Thymus (tissue), 11 donors: ENCODE measurements around the gene SLC2A14. TPM values are rescaled to one million over a fixed set of nuclear protein-coding genes. Genes with fewer than 3 reads are reported as not detected.
"Not testable (repeated sequence)": the region's sequence is repeated elsewhere in the genome, so short reads cannot be mapped to it uniquely, and the experiment has no call there.

Experiments
- DNase-seq, 9 donors: peaks; one replicate each; pipeline ENCODE4 v3.0.0-alpha.2; 2013; ENCODE audit warnings: low spot score in 9 of 9, low read depth in 6 of 9, missing footprints in 1 of 9
- H3K27ac ChIP-seq, 2 donors: one replicate each; pipeline ENCODE4 v1.5.1; 2013; ENCODE audit warnings: control low read depth in 1 of 2, low read depth in 1 of 2, low read length in 1 of 2, mild to moderate bottlenecking in 1 of 2, moderate library complexity in 1 of 2
- H3K27me3 ChIP-seq, 2 donors: one replicate each; pipeline ENCODE4 v1.5.1; 2013; ENCODE audit warnings: low read length in 1 of 2; ENCODE audit not compliant: control insufficient read depth in 2 of 2, insufficient read depth in 1 of 2
- H3K36me3 ChIP-seq, 2 donors: one replicate each; pipeline ENCODE4 v1.5.1; 2013; ENCODE audit warnings: low read length in 1 of 2, mild to moderate bottlenecking in 1 of 2, moderate library complexity in 1 of 2; ENCODE audit not compliant: control insufficient read depth in 2 of 2, insufficient read depth in 2 of 2
- H3K4me1 ChIP-seq, 2 donors: one replicate each; pipeline ENCODE4 v1.5.1; 2013; ENCODE audit warnings: low read length in 2 of 2; ENCODE audit not compliant: control insufficient read depth in 2 of 2, insufficient read depth in 2 of 2
- H3K4me3 ChIP-seq, 2 donors: one replicate each; pipeline ENCODE4 v1.5.1; 2013; ENCODE audit warnings: low read length in 2 of 2, control low read depth in 1 of 2, mild to moderate bottlenecking in 1 of 2
- H3K9me3 ChIP-seq, 2 donors: one replicate each; pipeline ENCODE4 v1.5.1; 2013; ENCODE audit warnings: low read length in 1 of 2, mild to moderate bottlenecking in 1 of 2; ENCODE audit not compliant: control insufficient read depth in 2 of 2, insufficient read depth in 1 of 2
- WGBS: extraction: QIAGEN DNeasy Blood & Tissue Kit; methylation state at CpG from one replicate; pipeline ENCODE4 v1.1.7; 2013; 5-methylcytosine and 5-hydroxymethylcytosine counted together
- polyA plus RNA-seq: library from polyadenylated mRNA; stranded (reverse); fragments of 200-250 nt; gene quantifications from one replicate; pipeline ENCODE4 v1.2.3, GENCODE V29; 2013
- total RNA-seq: library from RNA; stranded (reverse); fragments of 120-200 nt; gene quantifications from one replicate; pipeline ENCODE4 v1.2.4, GENCODE V29; 2013
- donor health status: healthy.

SLC2A14 gene
- total and polyA plus RNA-seq, 2 donors = 0.07 to 0.19 TPM

DNA sequence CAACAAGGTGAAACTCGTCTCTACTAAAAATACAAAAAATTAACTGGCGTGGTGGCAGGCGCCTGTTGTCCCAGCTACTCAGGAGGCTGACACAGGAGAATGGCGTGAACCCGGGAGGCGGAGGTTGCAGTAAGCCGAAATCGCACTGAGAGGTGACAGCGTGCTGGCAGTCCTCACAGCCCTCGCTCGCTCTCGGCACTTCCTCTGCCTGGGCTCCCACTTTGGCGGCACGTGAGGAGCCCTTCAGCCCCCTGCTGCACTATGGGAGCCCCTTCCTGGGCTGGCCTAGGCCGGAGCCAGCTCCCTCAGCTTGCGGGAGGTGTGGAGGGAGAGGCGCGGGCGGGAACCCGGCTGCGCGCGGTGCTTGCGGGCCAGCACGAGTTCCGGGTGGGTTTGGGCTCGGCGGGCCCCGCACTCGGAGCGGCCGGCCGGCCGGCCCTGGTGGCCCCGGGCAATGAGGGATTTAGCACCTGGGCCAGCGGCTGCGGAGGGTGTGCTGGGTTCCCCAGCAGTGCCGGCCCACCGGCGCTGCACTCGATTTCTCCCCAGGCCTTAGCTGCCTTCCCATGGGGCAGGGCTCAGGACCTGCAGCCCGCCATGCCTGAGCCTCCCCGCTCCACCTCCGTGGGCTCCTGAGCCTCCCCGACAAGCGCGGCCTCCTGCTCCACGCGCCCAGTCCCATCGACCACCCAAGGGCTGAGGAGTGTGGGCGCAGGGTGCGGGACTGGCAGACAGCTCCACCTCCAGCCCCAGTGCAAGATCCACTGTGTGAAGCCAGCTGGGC is 8.4 kb upstream of the SLC2A14 start:
- H3K4me1 ChIP-seq, H3K36me3 ChIP-seq, H3K27me3 ChIP-seq, H3K4me3 ChIP-seq, DNase-seq, H3K9me3 ChIP-seq, H3K27ac ChIP-seq: not testable (repeated sequence)
- 95% methylated on average over 52 of the region's 52 CpGs for WGBS

DNA sequence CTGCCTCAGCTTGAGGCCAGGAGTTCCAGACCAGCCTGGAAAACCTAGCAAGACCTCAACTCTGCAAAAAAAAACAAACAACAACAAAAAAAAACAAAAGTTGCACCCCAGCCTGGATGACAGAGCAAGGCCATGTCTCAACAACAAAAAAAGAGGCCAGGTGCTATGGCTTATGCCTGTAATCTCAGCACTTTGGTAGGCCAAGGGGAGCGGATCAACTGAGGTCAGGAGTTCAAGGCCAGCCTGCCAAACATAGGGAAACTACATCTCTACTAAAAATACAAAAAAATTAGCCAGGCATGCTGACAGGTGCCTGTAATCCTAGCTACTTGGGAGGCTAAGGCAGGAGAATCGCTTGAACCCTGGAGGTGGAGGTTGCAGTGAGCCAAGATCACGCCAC is 6.5 kb upstream of the SLC2A14 start:
- Histone ChIP-seq H3K4me3 (no peak overlapping the region), H3K4me1 (no peaks in the 10 kb centered on the region), H3K36me3 (no peaks in the 10 kb centered on the region), H3K27ac (no peak overlapping the region), H3K27me3 (peaks cover 0 to 1% of the 10 kb centered on the region in 2 donors), H3K9me3 (no peaks in the 10 kb centered on the region)
- WGBS = 98% methylated on average over 3 of the region's 3 CpGs
- DNase-seq = no peak

DNA sequence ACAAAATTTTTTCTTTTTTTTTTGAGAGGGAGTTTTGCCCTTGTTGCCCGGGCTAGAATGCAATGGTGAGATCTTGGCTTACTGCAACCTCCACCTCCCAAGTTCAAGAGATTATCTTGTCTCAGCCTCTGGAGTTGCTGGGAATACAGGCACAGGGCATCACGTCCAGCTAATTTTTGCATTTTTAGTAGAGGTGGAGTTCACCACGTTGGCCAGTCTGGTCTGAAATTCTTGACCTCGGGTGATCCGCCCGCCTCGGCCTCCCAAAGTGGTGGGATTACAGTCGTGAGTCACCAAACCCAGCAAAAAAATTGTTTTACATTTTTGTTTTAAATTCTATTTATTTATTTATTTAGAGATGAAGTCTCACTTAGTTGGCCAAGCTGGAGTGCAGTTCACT is 4.7 kb upstream of the SLC2A14 start:
- Histone ChIP-seq H3K27me3 (peaks cover 0 to 17% of the 10 kb centered on the region in 2 donors), H3K36me3 (no peaks in the 10 kb centered on the region), H3K4me1 (no peaks in the 10 kb centered on the region), H3K4me3 (no peak overlapping the region), H3K9me3 (no peaks in the 10 kb centered on the region), H3K27ac (no peak overlapping the region)
- no peak for DNase-seq
- 96% methylated on average over 8 of the region's 8 CpGs for WGBS

DNA sequence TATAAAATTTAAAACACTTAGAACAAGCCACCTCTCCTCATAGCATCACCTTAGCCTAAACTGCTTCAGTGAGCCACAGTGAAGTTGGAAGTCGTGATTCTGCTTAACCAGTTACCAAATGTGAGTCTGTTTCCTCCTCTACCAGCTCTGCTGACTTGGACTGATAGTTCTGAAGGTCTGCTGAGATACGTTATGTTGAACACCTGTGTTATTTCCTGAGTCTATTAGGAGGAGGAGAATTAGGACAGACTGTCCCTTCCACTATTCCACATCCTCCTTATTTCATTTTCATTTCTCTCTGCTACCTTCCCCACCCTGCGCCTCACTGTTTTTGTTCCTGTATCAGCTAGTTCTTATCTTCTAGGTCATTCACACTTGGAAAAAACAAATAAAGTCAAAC is 2.4 kb downstream of the SLC2A14 start:
- Histone ChIP-seq H3K36me3 (no peaks in the 10 kb centered on the region), H3K4me3 (no peak overlapping the region), H3K4me1 (no peaks in the 10 kb centered on the region), H3K9me3 (no peaks in the 10 kb centered on the region), H3K27me3 (peaks cover 0 to 35% of the 10 kb centered on the region in 2 donors), H3K27ac (no peak overlapping the region)
- 52% methylated on average over 3 of the region's 3 CpGs for WGBS
- no peak for DNase-seq

DNA sequence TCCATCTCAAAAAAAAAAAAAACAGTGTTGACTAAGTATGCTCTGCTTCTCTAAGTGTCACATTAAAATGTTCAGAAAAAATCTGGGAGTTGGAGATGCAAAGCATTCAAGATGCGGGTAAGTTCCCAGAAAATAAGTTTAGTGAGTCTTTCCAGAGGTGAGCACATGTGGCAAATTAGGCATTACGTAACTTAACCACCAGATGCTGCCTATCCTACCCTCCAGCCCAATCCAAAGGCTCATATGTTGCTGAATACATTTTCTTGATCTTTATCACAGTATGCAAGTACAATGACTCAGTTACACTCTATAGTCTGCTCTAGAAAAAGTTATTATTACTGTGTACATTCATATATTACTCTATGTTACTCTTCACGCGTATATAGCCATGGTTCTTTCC is 3.6 kb downstream of the SLC2A14 start:
- 98% methylated on average over 4 of the region's 4 CpGs for WGBS
- H3K4me1 ChIP-seq = no peaks in the 10 kb centered on the region
- DNase-seq = no peak

DNA sequence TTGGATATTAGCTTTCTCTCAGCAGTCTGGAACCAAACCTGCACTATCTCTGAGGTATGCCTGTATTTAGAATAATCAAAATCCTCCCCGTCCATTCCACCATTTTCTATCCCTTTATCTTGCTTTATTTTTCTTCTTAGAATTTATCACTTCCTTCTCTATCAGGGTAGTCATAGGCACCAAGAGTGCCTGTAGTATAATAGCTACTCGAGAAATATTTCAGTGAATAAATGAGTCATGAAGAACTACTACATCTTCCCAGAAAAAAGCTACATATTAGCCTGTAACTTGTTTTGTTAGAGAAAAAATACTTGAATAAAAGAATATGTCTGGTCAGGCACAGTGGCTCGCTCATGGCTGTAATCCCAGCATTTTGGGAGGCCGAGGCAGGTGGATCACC is 4.3 kb downstream of the SLC2A14 start:
- Histone ChIP-seq H3K36me3 (no peaks in the 10 kb centered on the region), H3K9me3 (no peaks in the 10 kb centered on the region), H3K4me3 (no peak overlapping the region), H3K27ac (no peak overlapping the region), H3K4me1 (peaks cover 0 to under 1% of the 10 kb centered on the region in 2 donors), H3K27me3 (peaks cover 0 to 27% of the 10 kb centered on the region in 2 donors)
- WGBS = 95% methylated on average over 4 of the region's 4 CpGs
- no peak for DNase-seq

More for the DNA sequence above, 3.6 kb downstream of the SLC2A14 start:
- Histone ChIP-seq H3K36me3 (no peaks in the 10 kb centered on the region), H3K27ac (no peak overlapping the region), H3K9me3 (no peaks in the 10 kb centered on the region), H3K27me3 (peaks cover 0 to 33% of the 10 kb centered on the region in 2 donors), H3K4me3 (no peak overlapping the region)

DNA sequence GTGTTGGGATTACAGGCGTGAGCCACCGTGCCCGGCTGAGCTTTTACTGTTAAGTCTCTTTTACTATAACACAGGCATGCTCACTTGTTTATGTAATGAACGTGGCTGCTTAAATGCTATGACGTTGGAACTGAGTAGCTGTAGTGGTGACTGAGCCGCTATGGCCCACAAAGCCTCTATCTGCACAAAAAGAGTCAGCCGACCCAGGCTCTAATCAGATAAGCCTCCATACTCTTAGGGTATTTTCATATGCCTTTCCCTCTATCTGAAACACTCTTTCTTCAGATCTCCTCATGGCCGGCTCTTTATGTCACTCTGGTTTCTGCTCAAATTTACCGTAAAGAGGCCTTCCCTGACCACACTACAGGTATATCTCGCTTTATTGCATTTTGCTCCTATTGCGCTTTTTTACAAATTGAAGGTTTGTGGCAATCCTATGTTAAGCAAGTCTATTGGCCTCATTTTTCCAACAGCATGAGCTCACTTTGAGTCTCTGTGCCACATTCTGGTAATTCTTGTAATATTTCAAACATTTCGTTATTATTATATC is 8.0 kb downstream of the SLC2A14 start:
- Histone ChIP-seq H3K4me3 (no peak overlapping the region), H3K9me3 (no peaks in the 10 kb centered on the region), H3K36me3 (no peaks in the 10 kb centered on the region), H3K4me1 (peaks cover 0 to 8% of the 10 kb centered on the region in 2 donors), H3K27ac (no peak overlapping the region), H3K27me3 (no peaks in the 10 kb centered on the region)
- WGBS = 93% methylated on average over 12 of the region's 12 CpGs
- DNase-seq = no peak

DNA sequence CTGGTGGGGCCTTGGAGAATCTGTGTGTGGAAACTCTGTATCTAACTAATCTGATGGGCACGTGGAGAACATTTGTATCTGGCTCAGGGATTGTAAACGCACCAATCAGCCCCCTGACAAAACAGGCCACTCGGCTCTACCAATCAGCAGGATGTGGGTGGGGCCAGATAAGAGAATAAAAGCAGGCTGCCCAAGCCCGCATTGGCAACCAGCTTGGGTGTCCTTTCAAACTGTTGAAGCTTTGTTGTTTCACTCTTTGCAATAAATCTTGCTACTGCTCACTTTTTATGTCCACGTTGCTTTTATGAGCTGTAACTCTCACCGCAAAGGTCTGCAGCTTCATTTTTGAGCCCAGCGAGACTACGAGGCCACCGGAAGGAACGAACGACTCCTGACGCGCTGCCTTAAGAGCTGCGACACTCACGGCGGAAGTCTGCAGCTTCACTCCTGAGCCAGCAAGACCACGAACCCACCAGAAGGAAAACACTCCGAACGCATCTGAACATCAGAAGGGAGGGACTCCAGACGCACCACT is 9.8 kb downstream of the SLC2A14 start:
- peak overlapping the region; percentile 15 to 37 for H3K27ac ChIP-seq
- peak in 8 of 9 donors; percentile 13 to 80 (median 38) for DNase-seq
- H3K4me1 ChIP-seq, H3K27me3 ChIP-seq, H3K4me3 ChIP-seq, H3K9me3 ChIP-seq, H3K36me3 ChIP-seq: not testable (repeated sequence)
- WGBS = 72% methylated on average over 20 of the region's 20 CpGs

DNA sequence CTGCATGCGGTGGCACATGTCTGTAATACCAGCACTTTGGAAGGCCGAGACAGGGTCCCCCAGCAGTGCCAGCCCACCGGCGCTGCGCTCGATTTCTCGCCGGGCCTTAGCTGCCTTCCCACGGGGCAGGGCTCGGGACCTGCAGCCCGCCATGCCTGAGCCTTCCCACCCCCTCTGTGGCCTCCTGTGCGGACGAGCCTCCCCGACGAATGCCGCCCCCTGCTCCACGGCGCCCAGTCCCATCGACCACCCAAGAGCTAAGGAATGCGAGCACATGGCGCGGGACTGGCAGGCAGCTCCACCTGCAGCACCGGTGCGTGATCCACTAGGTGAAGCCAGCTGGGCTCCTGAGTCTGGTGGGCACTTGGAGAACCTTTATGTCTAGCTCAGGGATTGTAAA is 10.4 kb downstream of the SLC2A14 start:
- H3K9me3 ChIP-seq, H3K27me3 ChIP-seq, H3K27ac ChIP-seq, DNase-seq, H3K4me3 ChIP-seq, H3K36me3 ChIP-seq, H3K4me1 ChIP-seq: not testable (repeated sequence)
- 97% methylated on average over 24 of the region's 24 CpGs for WGBS
